Mucosa of gallbladder (tissue), 1 donor: ENCODE data around the gene LRBA. TPM values are rescaled to one million over a fixed set of nuclear protein-coding genes. Genes with fewer than 3 reads are reported as not detected.

Experiments used
- DNase-seq: peaks from one replicate; pipeline ENCODE4 v3.0.0-alpha.2; 2020; ENCODE audit warnings: low spot score
- total RNA-seq: library from RNA; stranded (reverse); gene quantifications from one replicate; pipeline ENCODE4 v1.2.1, GENCODE V29; 2021
- donor health status: DM: no; HTN: no; CAD: no.

The LRBA gene
- total RNA-seq, 1 donor from 2014 or later = 64.4 TPM

- DNase-seq = no peak
These were observed 645.4 kb downstream of the LRBA start for GRCh38 chr4:150369434-150370380.

GRCh38 chr4:150368667-150369066 lies 646.4 kb downstream of the LRBA start:
- no peak for DNase-seq

GRCh38 chr4:150367326-150367725 lies 647.8 kb downstream of the LRBA start:
- DNase-seq = no peak

- DNase-seq = no peak
These were observed 648.5 kb downstream of the LRBA start for GRCh38 chr4:150366487-150366999.

GRCh38 chr4:150363721-150364688 lies 651.1 kb downstream of the LRBA start:
- DNase-seq = no peak

GRCh38 chr4:150358691-150359090 lies 656.4 kb downstream of the LRBA start:
- no peak for DNase-seq

- DNase-seq = no peak
These were observed 657.3 kb downstream of the LRBA start for GRCh38 chr4:150357829-150358228.

- DNase-seq = no peak
These were observed 659.1 kb downstream of the LRBA start for GRCh38 chr4:150355858-150356455.

GRCh38 chr4:150355418-150355817 lies 659.7 kb downstream of the LRBA start:
- DNase-seq = no peak

GRCh38 chr4:150354214-150354796 lies 660.8 kb downstream of the LRBA start:
- no peak for DNase-seq

GRCh38 chr4:150348079-150348478 lies 667.0 kb downstream of the LRBA start:
- no peak for DNase-seq

GRCh38 chr4:150345207-150345744 lies 669.8 kb downstream of the LRBA start:
- DNase-seq = no peak

- DNase-seq = no peak
These were observed 671.3 kb downstream of the LRBA start for GRCh38 chr4:150343796-150344195.

GRCh38 chr4:150342945-150343344 lies 672.1 kb downstream of the LRBA start:
- no peak for DNase-seq

- no peak for DNase-seq
These were observed 677.4 kb downstream of the LRBA start for GRCh38 chr4:150337734-150338133.

- DNase-seq = no peak
These were observed 678.2 kb downstream of the LRBA start for GRCh38 chr4:150336676-150337412.

- no peak for DNase-seq
These were observed 682.1 kb downstream of the LRBA start for GRCh38 chr4:150332961-150333360.

GRCh38 chr4:150332086-150332485 lies 683.0 kb downstream of the LRBA start:
- DNase-seq = no peak

- no peak for DNase-seq
These were observed 685.7 kb downstream of the LRBA start for GRCh38 chr4:150329373-150329772.

- DNase-seq = no peak
These were observed 686.6 kb downstream of the LRBA start for GRCh38 chr4:150328496-150328895.
